Neural cell (in vitro differentiated cells): ENCODE results near the gene CEP126.

Source experiments
- CTCF ChIP-seq: fragments of 450-650 bp; IDR thresholded peaks from 2 replicates; pipeline ENCODE4 v1.5.1; 2014; ENCODE audit warnings: antibody characterized with exemption, mild to moderate bottlenecking, moderate library complexity; ENCODE audit not compliant: poor library complexity, severe bottlenecking
- EP300 ChIP-seq: fragments of 450-650 bp; conservative IDR thresholded peaks from 2 replicates; pipeline ENCODE4 v1.6.1; 2014; ENCODE audit warnings: antibody characterized with exemption, mild to moderate bottlenecking, moderate library complexity; ENCODE audit not compliant: poor library complexity, severe bottlenecking
- EZH2 ChIP-seq: fragments of 200-600, 300-800 bp; shearing (Covaris generic), sonication (generic); IDR thresholded peaks from 2 replicates; pipeline ENCODE4 v1.6.1; 2014; ENCODE audit warnings: antibody characterized with exemption, low read length, borderline replicate concordance, mild to moderate bottlenecking; ENCODE audit not compliant: insufficient read depth, poor library complexity, severe bottlenecking
- MXI1 ChIP-seq: fragments of 450-650 bp; conservative IDR thresholded peaks from 2 replicates; pipeline ENCODE4 v1.6.1; 2014; ENCODE audit warnings: antibody characterized with exemption, mild to moderate bottlenecking; ENCODE audit not compliant: poor library complexity, severe bottlenecking
- POLR2AphosphoS5 ChIP-seq: IDR thresholded peaks from 2 replicates; pipeline ENCODE4 v1.6.1; 2012
- RAD21 ChIP-seq: fragments of 450-650 bp; conservative IDR thresholded peaks from 2 replicates; pipeline ENCODE4 v1.6.1; 2014; ENCODE audit warnings: antibody characterized with exemption, mild to moderate bottlenecking, moderate library complexity
- REST ChIP-seq: IDR thresholded peaks from 2 replicates; pipeline ENCODE4 v1.6.1; 2012; ENCODE audit warnings: borderline replicate concordance
- SMC3 ChIP-seq: fragments of 450-650 bp; conservative IDR thresholded peaks from 2 replicates; pipeline ENCODE4 v1.6.1; 2014; ENCODE audit warnings: antibody characterized with exemption, mild to moderate bottlenecking, moderate library complexity; ENCODE audit not compliant: poor library complexity
- TAF1 ChIP-seq: IDR thresholded peaks from 2 replicates; pipeline ENCODE4 v1.6.1; 2012; ENCODE audit warnings: low read depth

- TF ChIP-seq CTCF (peak; percentile 27), EP300 (no peak), POLR2AphosphoS5 (no peak), SMC3 (no peak), REST (no peak), TAF1 (no peak), RAD21 (no peak), EZH2 (no peak), MXI1 (no peak)
Measured at GRCh38 chr11:101880222-101880621, 34.6 kb upstream of the CEP126 start.
